HG02970 (cell line): ENCODE measurements around the gene PNPLA3.
A peak's percentile ranks its signal among the peaks of the same experiment; 100 is the strongest.

Experiments
- ATAC-seq: cut with Tn5 transposase; IDR thresholded peaks from one replicate; pipeline ENCODE4 v1.9.1; 2021; ENCODE audit warnings: mild to moderate bottlenecking, moderate library complexity, moderate number of reproducible peaks; ENCODE audit not compliant: unreplicated experiment, low FRiP score

PNPLA3 gene

GRCh38 chr22:43988116-43988820 lies 64.7 kb downstream of the PNPLA3 start:
- ATAC-seq, result no peak

GRCh38 chr22:43988960-43989359 lies 65.4 kb downstream of the PNPLA3 start:
- ATAC-seq, result no peak

- no peak for ATAC-seq
These were observed 66.4 kb downstream of the PNPLA3 start for GRCh38 chr22:43990044-43990443.

- ATAC-seq, result no peak
These were observed 67.9 kb downstream of the PNPLA3 start for GRCh38 chr22:43991316-43992020.

GRCh38 chr22:43992331-43992821 lies 68.8 kb downstream of the PNPLA3 start:
- no peak for ATAC-seq

- no peak for ATAC-seq
These were observed 69.6 kb downstream of the PNPLA3 start for GRCh38 chr22:43993072-43993760.

GRCh38 chr22:43994006-43994405 lies 70.4 kb downstream of the PNPLA3 start:
- no peak for ATAC-seq

- ATAC-seq, result no peak
These were observed 70.8 kb downstream of the PNPLA3 start for GRCh38 chr22:43994416-43994815.

GRCh38 chr22:43995057-43995685 lies 71.6 kb downstream of the PNPLA3 start:
- no peak for ATAC-seq

- peak; percentile 16 for ATAC-seq
These were observed 72.2 kb downstream of the PNPLA3 start for GRCh38 chr22:43995798-43996169.

GRCh38 chr22:43996170-43996980 lies 72.8 kb downstream of the PNPLA3 start:
- ATAC-seq, result peak; percentile 59

GRCh38 chr22:43996981-43997265 lies 73.3 kb downstream of the PNPLA3 start:
- ATAC-seq, result no peak
